AG09309 (cell line): ENCODE results near the gene PXMP2.

ENCODE experiments used
- DNase-seq: peaks from one replicate; pipeline ENCODE4 v3.0.0-alpha.2; 2010; ENCODE audit warnings: low read depth
- H3K4me3 ChIP-seq: 2 replicates; pipeline ENCODE4 v1.5.1; 2011; ENCODE audit warnings: mild to moderate bottlenecking, low read depth, low read length, moderate library complexity; ENCODE audit not compliant: control insufficient read depth
- CTCF ChIP-seq: IDR thresholded peaks from 2 replicates; pipeline ENCODE4 v1.5.1; 2011; ENCODE audit warnings: mild to moderate bottlenecking, low read depth, low read length, inconsistent platforms; ENCODE audit not compliant: insufficient read depth, control insufficient read depth; ENCODE audit errors: missing control alignments

PXMP2 gene

GRCh38 chr12:132673288-132674179 is 13.9 kb upstream of the PXMP2 start:
- no peak overlapping the region for H3K4me3 ChIP-seq
- TF ChIP-seq CTCF = no peak
- DNase-seq = no peak

- no peak for DNase-seq
- no peak for TF ChIP-seq CTCF
- no peak overlapping the region for H3K4me3 ChIP-seq
These were observed 12.8 kb upstream of the PXMP2 start for GRCh38 chr12:132674561-132674960.

- no peak for DNase-seq
- no peak for TF ChIP-seq CTCF
These were observed 11.5 kb upstream of the PXMP2 start for GRCh38 chr12:132675757-132676432.

GRCh38 chr12:132677492-132677891 is 9.9 kb upstream of the PXMP2 start:
- no peak for TF ChIP-seq CTCF
- no peak overlapping the region for H3K4me3 ChIP-seq
- no peak for DNase-seq

More at GRCh38 chr12:132675757-132676432, 11.5 kb upstream of the PXMP2 start:
- H3K4me3 ChIP-seq = no peak overlapping the region

- H3K4me3 ChIP-seq = no peak overlapping the region
These were observed 2.0 kb upstream of the PXMP2 start for GRCh38 chr12:132685400-132685799.

GRCh38 chr12:132686825-132687210 is 569 bp upstream of the PXMP2 start:
- DNase-seq = no peak
- peak overlapping the region; percentile 48 for H3K4me3 ChIP-seq
- no peak for TF ChIP-seq CTCF

More at GRCh38 chr12:132685400-132685799, 2.0 kb upstream of the PXMP2 start:
- no peak for DNase-seq
- TF ChIP-seq CTCF = no peak
